ENCODE measurements around the gene NHLRC2.

Gene NHLRC2

GRCh38 chr10:113866551-113867394 is 12.3 kb downstream of the NHLRC2 start:
- DNase-seq, result no peak

DNA sequence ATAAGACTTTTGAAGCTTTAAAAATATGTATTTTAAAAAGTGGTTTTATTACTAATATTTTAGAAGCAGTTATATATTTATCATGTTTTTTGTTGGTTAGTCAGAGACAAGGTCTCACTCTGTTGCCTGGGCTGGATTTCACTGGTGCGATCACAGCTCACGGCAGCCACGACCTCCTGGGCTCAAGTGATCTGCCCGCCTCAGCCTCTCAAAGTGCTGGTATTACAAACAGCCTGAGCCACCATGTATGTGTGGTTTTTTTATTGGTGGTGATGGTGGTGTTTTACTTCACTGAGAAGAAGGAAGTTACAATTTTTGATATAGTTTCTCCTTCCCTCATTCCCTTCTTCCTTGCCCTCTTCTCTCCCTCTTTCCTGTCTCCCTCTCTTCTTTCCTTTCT is 13.4 kb downstream of the NHLRC2 start:
- DNase-seq, result no peak

DNA sequence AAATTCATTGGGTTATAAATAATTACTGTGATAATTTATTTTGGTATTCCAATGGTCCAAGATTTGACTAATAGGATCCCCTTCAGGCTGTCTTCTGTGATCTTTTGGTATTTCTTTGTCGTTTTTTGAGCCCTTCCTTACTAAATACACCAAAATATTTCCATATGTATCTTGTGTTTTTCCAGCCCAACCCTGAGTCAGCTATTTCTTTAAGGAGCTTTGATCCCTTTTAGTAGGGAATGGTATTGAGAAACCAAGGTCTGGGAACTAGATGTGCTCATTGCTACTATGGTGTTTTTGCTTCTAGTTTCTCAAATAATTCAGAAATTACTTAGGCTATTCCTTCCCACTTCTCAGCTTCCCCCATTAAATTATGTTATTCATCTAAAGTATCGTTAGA is 15.3 kb downstream of the NHLRC2 start:
- DNase-seq, result no peak

GRCh38 chr10:113872139-113873030 is 17.9 kb downstream of the NHLRC2 start:
- no peak for DNase-seq

- DNase-seq, result no peak
Observed at GRCh38 chr10:113875212-113875611, 20.8 kb downstream of the NHLRC2 start.

- no peak for DNase-seq
Observed at GRCh38 chr10:113876461-113876860, 22.0 kb downstream of the NHLRC2 start.

DNA sequence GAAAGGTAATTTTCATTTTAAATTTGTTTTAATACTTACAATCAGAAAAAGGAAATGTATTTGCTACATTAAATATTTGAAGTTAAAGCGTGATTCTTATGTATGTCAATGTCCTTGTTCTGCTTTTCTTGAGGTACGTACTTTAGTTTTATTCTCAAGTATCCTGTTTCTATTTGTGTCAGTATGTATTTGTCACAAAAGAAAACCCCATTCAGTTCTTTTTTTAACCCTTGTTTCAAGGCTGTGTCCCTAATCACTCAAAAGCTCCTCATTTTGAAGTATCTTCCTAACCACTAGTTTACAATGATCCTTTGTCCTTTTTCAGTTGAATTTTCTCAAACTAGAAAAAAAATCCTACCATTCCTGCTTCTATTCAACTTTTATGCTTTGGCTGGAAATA is 25.2 kb downstream of the NHLRC2 start:
- no peak for DNase-seq

DNA sequence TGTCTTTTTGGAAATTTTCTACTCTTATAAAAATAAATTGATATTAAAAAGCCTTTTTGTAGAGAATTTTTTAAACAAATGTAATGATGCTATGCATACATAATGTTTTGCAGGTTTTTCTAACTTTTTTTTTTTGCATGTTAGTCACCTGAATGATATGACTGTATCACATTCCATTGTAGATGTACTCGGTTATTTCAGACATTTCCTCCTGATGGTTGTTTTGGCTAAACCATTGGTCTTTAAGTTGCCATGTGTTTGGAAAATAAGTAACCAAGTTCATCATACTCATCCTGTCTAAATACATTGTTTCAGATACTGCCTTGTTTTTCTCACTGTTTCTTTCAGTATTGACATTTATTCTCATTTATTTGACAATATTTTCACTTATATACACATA is 25.8 kb downstream of the NHLRC2 start:
- no peak for DNase-seq

DNA sequence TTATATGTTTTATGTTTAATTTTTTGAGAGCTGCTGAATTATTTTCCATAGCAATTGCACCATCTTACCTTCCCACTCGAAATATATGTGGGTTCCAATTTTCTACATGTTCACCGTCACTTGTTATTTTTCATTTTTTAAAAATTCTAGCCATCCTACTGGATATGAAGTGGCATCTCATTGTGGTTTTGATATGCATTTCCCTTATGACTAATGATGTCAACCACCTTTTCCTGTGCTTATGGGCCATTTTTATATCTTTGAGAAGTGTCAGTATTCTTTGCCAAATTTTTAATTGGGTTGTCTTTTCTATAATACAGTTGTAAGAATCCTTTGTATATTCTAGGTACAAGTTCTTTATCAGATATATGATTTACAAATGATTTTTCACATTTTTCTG is 27.8 kb downstream of the NHLRC2 start:
- DNase-seq, result no peak

- no peak for DNase-seq
Observed at GRCh38 chr10:113889911-113890310, 35.5 kb downstream of the NHLRC2 start.

- no peak for DNase-seq
Observed at GRCh38 chr10:113890769-113891168, 36.3 kb downstream of the NHLRC2 start.

DNA sequence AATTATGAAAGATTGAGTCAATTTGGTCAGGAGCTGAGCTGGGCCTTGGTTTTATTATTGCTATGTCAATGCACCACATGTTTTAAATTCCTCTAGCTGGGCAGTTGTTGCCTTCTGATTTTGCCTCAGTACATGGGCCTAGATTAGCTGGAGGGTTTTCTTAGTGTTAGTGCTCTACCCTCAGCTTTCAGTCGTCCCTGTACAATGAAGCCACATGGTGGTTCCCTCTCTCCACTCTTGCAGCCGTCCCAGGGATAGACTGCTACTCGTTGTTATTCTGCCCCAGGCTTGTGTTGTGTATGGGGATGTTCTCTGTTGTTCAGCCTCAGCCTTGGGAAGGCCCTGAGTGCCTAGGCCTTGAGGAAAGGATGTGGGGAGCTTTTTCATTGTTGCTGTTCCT is 37.0 kb downstream of the NHLRC2 start:
- DNase-seq, result no peak

DNA sequence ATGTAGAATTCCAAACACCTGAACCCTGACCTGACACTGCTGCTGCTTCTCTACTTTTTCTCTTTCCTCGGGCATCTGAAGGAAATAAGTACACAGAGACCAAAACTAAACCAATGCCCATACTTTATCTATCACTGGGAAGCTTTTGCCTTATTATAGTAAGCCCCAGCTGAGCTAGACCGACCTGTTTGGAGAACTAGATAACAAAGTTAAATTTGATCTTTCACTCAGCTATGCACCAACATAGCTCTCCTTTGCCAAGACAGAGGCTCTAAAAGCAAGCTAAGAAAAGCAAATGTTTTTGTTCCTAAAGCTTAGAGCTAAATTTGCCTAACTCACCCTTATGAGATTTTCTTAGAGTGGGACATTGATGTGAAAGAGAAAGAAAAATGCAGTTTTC is 39.1 kb downstream of the NHLRC2 start:
- DNase-seq, result no peak

DNA sequence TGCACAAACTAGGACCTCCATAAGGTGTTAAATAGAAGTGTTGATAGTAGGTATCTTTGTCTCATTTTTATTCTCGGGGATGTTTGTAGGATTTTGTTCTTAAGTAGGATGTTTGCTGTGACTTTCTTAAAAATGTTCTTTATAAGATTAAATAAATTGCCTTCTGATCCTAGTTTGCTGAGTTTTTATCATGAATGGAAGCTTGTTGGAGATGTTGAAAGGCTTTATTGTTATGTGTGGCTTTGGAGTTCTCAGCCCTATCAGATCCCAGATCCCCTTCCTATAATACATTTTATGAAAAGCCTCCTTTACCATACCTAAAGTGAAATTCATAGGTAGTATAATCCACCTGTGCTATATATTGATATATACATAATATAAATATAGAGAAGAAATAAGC is 40.1 kb downstream of the NHLRC2 start:
- no peak for DNase-seq

DNA sequence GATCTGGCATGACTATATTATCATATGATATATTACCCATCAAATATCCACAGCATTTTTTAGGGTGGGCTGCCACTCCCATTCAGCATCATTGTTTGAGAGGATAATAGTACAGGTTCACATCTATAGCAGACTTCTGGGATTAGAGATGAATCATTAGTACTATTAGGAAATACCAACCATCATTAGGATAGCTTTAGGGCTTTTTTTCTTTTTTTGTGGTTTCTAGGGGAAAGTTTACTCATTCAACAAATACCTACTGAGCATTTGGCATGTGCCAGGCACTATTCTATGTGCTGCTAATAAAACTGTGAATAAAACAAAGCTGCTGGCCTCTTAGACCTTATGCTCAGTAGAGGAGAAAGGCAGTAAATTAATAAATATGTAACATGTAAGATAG is 40.6 kb downstream of the NHLRC2 start:
- no peak for DNase-seq

DNA sequence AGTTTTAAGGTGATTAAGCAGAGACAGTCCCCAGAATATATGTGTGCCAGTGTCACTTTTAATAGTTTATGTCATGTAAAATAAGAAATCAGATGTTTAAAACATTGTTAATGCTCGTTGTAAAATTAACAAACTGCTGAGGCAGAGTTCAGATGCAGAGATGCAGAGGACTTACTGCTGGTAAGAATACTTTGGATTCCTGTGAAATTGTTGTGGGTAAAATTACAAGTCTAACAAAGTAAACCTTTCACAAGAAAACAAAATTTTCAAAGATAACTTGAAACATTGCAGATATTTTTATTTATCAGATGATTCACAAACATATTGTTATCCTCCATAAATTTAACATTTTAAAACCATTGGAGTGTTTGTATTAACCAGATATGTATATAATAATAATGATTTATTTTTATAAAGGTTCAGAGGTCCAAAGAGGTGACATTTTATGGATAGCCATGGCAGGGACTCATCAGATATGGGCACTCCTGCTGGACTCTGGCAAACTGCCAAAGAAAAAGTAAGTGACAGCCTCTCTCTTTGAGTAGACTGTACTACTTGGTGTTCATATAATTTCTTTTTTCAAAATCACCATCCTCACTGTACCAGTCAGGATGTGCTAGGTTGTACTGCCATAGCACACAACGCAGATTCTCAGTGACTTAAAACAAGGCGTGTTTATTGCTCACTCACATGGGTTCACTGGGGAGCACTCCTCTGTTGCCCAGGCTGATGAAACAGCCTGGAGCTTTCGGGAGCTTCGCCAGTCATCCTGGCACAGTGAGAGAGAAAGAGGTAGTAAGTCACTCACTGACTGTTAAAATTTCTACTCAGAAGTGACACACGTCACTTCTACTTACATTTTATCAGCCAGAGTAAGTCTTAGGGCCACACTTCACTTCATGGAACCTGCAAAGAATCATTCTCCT is 43.5 kb downstream of the NHLRC2 start:
- DNase-seq, result peak; percentile 18

DNA sequence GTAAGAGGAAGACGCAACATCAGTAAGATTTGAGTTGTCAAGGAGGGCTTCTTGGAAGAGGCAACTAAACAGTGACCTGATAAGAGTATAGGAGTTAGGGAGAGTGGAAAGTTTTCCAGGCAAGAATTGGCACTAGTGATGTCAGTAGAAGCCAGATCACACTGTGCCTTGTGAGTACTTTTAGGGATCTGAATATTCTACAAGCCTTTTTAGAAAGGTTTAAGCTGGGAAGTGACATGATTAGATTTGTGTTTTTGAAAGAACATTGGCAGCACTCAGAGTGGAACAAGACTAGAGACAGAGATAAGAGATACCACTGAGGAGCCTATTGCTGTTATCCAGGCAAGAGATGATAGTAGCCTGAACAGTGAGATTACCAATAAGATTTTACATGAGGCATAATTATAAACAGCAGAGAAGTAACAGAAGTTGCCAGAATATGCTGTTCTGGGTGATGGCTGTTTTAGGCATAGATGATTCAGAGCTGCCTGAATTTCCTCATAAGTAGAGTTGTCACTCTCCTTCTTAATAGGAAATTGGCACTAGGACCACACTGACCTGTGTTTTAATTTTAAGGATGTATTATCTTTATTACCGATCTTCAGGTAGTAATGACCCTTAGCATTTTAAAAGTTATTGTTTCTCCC is 45.6 kb downstream of the NHLRC2 start:
- no peak for DNase-seq

DNA sequence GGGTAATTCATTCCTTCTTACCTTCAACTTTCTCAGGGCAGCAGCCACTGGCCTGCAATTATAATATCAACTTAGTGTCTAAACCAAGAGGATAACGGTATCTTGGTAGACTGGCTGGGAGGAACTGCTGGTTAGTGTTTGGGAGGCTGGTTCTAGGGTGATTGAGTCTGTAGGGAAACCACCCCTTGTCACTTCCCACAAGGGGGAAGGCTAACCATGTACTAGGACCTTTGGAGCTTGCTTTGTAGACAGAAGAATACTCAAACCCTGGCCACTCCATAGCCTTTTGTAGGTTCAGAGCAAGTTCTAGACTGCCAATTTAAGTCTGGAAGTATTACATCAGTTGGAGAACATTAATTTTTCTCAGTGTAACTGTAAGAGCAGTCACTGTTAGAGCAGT is 51.3 kb downstream of the NHLRC2 start:
- DNase-seq, result no peak

DNA sequence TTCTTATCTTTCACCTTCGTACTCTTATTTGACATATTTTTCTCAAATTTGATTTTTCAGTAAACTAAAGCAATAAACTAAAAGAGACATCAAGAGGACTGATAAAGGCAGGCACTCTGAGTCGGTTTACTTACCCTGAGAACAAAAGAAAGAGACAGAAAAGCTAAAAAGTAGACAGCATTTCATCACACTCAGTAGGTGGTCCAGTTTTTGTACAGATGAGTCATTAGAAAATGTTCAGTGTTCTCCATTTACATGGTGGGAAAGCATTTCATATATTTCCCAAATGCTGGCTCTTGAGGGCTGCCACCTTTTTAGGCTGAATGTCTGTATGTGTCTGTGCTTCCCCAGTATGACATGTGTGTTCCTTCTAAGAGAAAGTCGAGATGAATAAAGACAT is 52.7 kb downstream of the NHLRC2 start:
- no peak for DNase-seq

DNA sequence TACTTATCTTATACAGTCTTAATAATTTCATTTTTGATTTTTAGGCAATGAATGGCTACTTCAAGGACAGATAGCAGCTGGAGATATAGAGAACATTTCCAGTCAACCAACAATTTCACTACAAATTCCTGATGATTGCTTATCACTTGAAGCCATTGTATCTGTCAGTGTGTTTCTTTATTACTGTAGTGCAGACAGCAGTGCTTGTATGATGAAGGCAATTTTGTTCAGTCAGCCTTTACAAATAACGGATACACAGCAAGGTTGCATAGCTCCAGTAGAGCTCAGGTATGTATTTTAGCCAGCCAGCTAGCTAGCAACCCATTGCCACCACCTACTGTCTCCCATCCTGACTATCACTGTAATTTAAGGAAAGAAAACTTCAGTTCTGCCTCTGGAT is 53.8 kb downstream of the NHLRC2 start:
- DNase-seq, result no peak

GRCh38 chr10:113911113-113911512 is 56.7 kb downstream of the NHLRC2 start:
- DNase-seq, result no peak

DNA sequence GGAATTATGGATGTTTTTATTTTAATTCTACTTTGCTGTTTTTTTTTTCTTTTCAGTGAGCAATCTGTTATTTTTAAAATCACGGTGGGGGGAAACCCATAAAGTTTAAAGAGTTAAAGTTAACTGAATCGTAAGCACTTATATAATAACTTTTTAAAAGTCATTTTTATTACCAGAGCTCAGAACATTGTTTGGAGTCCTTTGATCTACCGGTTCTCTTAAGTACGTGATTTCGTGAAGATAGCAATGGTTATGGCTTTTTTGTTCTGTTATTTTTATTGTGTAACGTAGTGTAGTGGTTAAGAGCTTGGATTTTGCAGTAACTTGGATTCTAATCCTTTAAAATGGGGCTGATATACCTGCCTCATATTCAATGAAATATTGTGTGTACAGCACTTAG is 57.4 kb downstream of the NHLRC2 start:
- no peak for DNase-seq

DNA sequence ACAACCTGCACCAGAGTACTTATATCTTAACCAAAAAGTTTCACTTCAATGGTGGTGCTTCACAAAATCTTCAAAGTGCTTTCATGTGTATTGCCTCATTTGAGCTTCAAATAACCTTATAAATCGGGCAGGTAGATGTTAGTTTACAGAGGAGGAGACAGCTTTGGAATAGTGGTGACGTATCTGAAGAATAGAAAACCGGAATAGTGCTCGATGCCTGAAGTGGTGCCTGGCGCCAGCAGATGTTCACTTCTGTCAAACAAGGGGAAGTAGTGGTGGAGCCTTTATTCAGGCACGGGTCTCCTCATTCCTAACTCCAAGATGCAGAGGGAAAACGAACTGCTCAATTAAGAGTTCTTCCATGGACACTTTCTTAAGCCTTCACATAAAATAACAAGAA is 58.1 kb downstream of the NHLRC2 start:
- no peak for DNase-seq
